Jurkat, Clone E6-1 (cell line): Measurements from ENCODE around the gene PDLIM3.

Source experiments
- DNase-seq: peaks from one replicate; pipeline ENCODE4 v3.0.0-alpha.2; 2011; ENCODE audit warnings: low read depth, low spot score
- H3K4me3 ChIP-seq: 2 replicates; pipeline ENCODE4 v1.5.1; 2011; ENCODE audit warnings: mild to moderate bottlenecking, low read length, control low read depth, moderate library complexity

The PDLIM3 gene

GRCh38 chr4:185488650-185489049, 46.7 kb downstream of the PDLIM3 start:
- no peak for DNase-seq
- no peak overlapping the region for H3K4me3 ChIP-seq

GRCh38 chr4:185481401-185481800, 53.9 kb downstream of the PDLIM3 start:
- H3K4me3 ChIP-seq: no peak overlapping the region
- DNase-seq: no peak

GRCh38 chr4:185480016-185480732, 55.1 kb downstream of the PDLIM3 start:
- no peak for DNase-seq
- no peak overlapping the region for H3K4me3 ChIP-seq

- no peak for DNase-seq
- no peak overlapping the region for H3K4me3 ChIP-seq
Observed at GRCh38 chr4:185479507-185479971, 55.8 kb downstream of the PDLIM3 start.

- DNase-seq: no peak
- no peak overlapping the region for H3K4me3 ChIP-seq
Observed at GRCh38 chr4:185473247-185473646, 62.1 kb downstream of the PDLIM3 start.

- DNase-seq: no peak
- H3K4me3 ChIP-seq: peak overlapping the region; percentile 54
Observed at GRCh38 chr4:185472103-185472542, 63.2 kb downstream of the PDLIM3 start.

- DNase-seq: peak; percentile 82
- H3K4me3 ChIP-seq: peak within 1 kb of the TSS; percentile 57
Observed at GRCh38 chr4:185471235-185472102, 63.8 kb downstream of the PDLIM3 start, which contains the start of gene CCDC110. TSS of gene CCDC110 (minus strand) at chr4:185471733. CDS start at chr4:185471683, 50 bp downstream.

GRCh38 chr4:185470501-185471195, 64.7 kb downstream of the PDLIM3 start:
- DNase-seq: no peak
- H3K4me3 ChIP-seq: peak overlapping the region; percentile 57

- H3K4me3 ChIP-seq: no peak overlapping the region
- DNase-seq: no peak
Observed at GRCh38 chr4:185469580-185470154, 65.6 kb downstream of the PDLIM3 start.

- DNase-seq: no peak
- H3K4me3 ChIP-seq: no peak overlapping the region
Observed at GRCh38 chr4:185468999-185469398, 66.3 kb downstream of the PDLIM3 start.

GRCh38 chr4:185467991-185468390, 67.3 kb downstream of the PDLIM3 start:
- H3K4me3 ChIP-seq: no peak overlapping the region
- DNase-seq: no peak

GRCh38 chr4:185467101-185467500, 68.2 kb downstream of the PDLIM3 start:
- no peak overlapping the region for H3K4me3 ChIP-seq

GRCh38 chr4:185465707-185466106, 69.6 kb downstream of the PDLIM3 start:
- no peak overlapping the region for H3K4me3 ChIP-seq
- DNase-seq: no peak

More at GRCh38 chr4:185467101-185467500, 68.2 kb downstream of the PDLIM3 start:
- no peak for DNase-seq

- DNase-seq: no peak
Observed at GRCh38 chr4:185464887-185465286, 70.4 kb downstream of the PDLIM3 start.

GRCh38 chr4:185464183-185464582, 71.1 kb downstream of the PDLIM3 start:
- H3K4me3 ChIP-seq: no peak overlapping the region
- no peak for DNase-seq

More at GRCh38 chr4:185464887-185465286, 70.4 kb downstream of the PDLIM3 start:
- no peak overlapping the region for H3K4me3 ChIP-seq

- no peak for DNase-seq
- no peak overlapping the region for H3K4me3 ChIP-seq
Observed at GRCh38 chr4:185463541-185463940, 71.8 kb downstream of the PDLIM3 start.

GRCh38 chr4:185461565-185461964, 73.7 kb downstream of the PDLIM3 start:
- no peak overlapping the region for H3K4me3 ChIP-seq
- DNase-seq: no peak

- DNase-seq: no peak
- no peak overlapping the region for H3K4me3 ChIP-seq
Observed at GRCh38 chr4:185457136-185457535, 78.2 kb downstream of the PDLIM3 start.

GRCh38 chr4:185456131-185456530, 79.2 kb downstream of the PDLIM3 start:
- no peak overlapping the region for H3K4me3 ChIP-seq
- no peak for DNase-seq
